ENCODE measurements around the gene MMP14.

- TF ChIP-seq POLR2A (IDR thresholded peaks at IDR 0.05) (no peak), CTCF (IDR thresholded peaks at IDR 0.05) (no peak)
These were observed 60.0 kb downstream of the MMP14 start for GRCh38 chr14:22896356-22896755.

Measured in lower leg skin (tissue), 3 donors.